HL-60 (cell line): ENCODE data around the gene DPEP1.

Experiments
- DNase-seq, 2 experiments: peaks; one replicate each; pipeline ENCODE4 v3.0.0-alpha.2; 2010 to 2020; ENCODE audit warnings: low read depth in 1 of 2, low spot score in 1 of 2
- H3K27ac ChIP-seq: fragments of 250-450 bp; sonication (Bioruptor Pico); replicated peaks from 2 replicates; pipeline ENCODE4 v1.5.1; 2020; ENCODE audit warnings: mild to moderate bottlenecking, moderate library complexity
- H3K27me3 ChIP-seq: fragments of 250-450 bp; sonication (Bioruptor Pico); 2 replicates; pipeline ENCODE4 v1.5.1; 2021; ENCODE audit warnings: mild to moderate bottlenecking, moderate library complexity; ENCODE audit not compliant: insufficient read depth, poor library complexity, severe bottlenecking
- H3K4me3 ChIP-seq: replicated peaks from 2 replicates; pipeline ENCODE4 v1.5.1; 2011; ENCODE audit warnings: mild to moderate bottlenecking, control low read depth, low read length; ENCODE audit not compliant: insufficient read depth
- GABPA ChIP-seq: IDR thresholded peaks from 2 replicates; pipeline ENCODE4 v1.6.1; 2012; ENCODE audit warnings: low read depth
- POLR2AphosphoS5 ChIP-seq: IDR thresholded peaks from 2 replicates; pipeline ENCODE4 v1.6.1; 2012; ENCODE audit warnings: low read depth
- SPI1 ChIP-seq: IDR thresholded peaks from 2 replicates; pipeline ENCODE4 v1.6.1; 2012; ENCODE audit warnings: low read depth, mild to moderate bottlenecking, borderline replicate concordance
- TF ChIP-seq, protein P1 (sequence below): IDR thresholded peaks from one replicate; pipeline ENCODE4 v1.5.1; 2011; ENCODE audit warnings: low read length, control low read depth, inconsistent platforms; ENCODE audit not compliant: insufficient read depth
- TF ChIP-seq, protein P2 (sequence below): IDR thresholded peaks from 2 replicates; pipeline ENCODE4 v1.6.1; 2012; ENCODE audit warnings: low read depth; ENCODE audit not compliant: insufficient replicate concordance

Gene DPEP1

DNA sequence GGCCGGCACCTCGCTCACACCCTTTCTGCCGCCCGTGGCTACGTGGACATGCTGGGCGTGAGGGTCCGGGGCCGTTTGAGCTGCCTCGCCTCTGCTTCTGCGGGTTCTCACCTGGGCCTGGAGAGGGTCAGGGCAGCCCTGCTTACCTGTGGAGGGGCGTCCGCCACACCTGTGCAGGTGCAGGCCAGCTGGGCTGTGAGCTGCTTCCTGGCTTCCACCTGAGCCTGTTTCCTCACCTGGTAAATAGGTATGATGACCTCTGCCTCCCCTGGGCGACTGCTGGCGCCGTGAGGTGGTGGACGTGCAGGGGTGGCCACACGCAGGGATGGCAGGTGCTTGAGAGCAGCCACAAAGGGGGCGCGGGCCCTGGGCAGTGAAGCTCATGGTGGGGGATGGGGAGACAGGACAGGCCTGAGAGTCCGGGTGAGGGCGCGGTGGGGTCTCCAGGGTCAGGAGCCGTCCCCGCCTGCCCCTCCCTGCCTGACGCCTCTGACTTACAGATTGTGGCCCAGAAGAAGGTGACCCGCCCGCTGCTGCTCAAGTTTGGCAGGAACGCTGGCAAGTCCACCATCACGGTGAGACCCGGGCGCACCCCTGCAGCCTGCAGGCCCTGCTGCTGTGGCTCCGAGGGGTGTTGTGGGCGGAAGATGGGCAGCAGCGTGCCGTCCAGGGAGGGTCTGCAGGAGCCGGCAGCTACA, 30.1 kb upstream of the DPEP1 start:
- H3K27ac ChIP-seq, result no peak overlapping the region
- no peak overlapping the region for H3K4me3 ChIP-seq
- DNase-seq, result no peak
- H3K27me3 ChIP-seq, result no peaks in the 10 kb centered on the region
- TF ChIP-seq, protein P1, sequence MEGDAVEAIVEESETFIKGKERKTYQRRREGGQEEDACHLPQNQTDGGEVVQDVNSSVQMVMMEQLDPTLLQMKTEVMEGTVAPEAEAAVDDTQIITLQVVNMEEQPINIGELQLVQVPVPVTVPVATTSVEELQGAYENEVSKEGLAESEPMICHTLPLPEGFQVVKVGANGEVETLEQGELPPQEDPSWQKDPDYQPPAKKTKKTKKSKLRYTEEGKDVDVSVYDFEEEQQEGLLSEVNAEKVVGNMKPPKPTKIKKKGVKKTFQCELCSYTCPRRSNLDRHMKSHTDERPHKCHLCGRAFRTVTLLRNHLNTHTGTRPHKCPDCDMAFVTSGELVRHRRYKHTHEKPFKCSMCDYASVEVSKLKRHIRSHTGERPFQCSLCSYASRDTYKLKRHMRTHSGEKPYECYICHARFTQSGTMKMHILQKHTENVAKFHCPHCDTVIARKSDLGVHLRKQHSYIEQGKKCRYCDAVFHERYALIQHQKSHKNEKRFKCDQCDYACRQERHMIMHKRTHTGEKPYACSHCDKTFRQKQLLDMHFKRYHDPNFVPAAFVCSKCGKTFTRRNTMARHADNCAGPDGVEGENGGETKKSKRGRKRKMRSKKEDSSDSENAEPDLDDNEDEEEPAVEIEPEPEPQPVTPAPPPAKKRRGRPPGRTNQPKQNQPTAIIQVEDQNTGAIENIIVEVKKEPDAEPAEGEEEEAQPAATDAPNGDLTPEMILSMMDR, result no peak
- TF ChIP-seq POLR2AphosphoS5, result no peak
- TF ChIP-seq SPI1, result no peak
- no peak for TF ChIP-seq GABPA
- TF ChIP-seq, protein P2, sequence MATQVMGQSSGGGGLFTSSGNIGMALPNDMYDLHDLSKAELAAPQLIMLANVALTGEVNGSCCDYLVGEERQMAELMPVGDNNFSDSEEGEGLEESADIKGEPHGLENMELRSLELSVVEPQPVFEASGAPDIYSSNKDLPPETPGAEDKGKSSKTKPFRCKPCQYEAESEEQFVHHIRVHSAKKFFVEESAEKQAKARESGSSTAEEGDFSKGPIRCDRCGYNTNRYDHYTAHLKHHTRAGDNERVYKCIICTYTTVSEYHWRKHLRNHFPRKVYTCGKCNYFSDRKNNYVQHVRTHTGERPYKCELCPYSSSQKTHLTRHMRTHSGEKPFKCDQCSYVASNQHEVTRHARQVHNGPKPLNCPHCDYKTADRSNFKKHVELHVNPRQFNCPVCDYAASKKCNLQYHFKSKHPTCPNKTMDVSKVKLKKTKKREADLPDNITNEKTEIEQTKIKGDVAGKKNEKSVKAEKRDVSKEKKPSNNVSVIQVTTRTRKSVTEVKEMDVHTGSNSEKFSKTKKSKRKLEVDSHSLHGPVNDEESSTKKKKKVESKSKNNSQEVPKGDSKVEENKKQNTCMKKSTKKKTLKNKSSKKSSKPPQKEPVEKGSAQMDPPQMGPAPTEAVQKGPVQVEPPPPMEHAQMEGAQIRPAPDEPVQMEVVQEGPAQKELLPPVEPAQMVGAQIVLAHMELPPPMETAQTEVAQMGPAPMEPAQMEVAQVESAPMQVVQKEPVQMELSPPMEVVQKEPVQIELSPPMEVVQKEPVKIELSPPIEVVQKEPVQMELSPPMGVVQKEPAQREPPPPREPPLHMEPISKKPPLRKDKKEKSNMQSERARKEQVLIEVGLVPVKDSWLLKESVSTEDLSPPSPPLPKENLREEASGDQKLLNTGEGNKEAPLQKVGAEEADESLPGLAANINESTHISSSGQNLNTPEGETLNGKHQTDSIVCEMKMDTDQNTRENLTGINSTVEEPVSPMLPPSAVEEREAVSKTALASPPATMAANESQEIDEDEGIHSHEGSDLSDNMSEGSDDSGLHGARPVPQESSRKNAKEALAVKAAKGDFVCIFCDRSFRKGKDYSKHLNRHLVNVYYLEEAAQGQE, result no peak

DNA sequence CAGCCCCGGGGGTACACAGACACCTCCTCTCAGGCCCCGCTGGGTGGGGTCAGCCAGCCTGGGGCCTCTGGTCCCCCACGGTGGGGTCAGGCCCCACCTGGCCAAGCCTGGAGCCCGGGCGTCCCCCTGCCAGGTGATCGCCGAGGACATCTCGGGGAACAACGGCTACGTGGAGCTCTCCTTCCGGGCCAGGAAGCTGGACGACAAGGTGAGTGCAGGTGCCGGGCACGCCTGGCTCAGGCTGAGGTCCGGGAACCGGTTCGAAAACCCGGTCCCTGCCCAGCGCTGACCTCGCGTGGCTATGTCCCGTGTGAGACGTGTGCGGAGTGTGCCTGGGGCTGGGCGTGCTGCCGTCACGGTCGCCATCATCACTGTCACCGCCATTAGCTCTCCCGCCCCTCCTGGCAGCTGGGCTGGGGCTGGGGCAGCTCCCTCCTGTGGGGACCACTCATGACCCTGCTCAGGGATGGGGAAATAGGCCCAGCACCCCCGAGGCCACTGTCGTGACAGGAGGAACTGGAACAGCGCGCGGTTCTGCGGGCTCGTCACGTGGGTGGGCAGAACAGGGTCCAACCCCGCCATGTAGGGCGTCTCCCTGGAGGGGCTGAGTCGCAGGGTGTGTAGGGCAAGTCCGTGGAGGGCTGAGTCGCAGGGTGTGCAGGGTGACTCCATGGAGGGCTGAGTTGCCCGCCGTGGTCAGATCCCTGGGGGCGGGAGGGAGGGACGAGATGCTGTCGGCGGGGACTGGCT, 29.4 kb upstream of the DPEP1 start:
- H3K27me3 ChIP-seq, result no peaks in the 10 kb centered on the region
- H3K4me3 ChIP-seq, result no peak overlapping the region
- H3K27ac ChIP-seq, result no peak overlapping the region
- TF ChIP-seq, protein P2, result no peak
- TF ChIP-seq, protein P1, result no peak
- TF ChIP-seq SPI1 (no peak), POLR2AphosphoS5 (no peak), GABPA (no peak)
- no peak for DNase-seq

DNA sequence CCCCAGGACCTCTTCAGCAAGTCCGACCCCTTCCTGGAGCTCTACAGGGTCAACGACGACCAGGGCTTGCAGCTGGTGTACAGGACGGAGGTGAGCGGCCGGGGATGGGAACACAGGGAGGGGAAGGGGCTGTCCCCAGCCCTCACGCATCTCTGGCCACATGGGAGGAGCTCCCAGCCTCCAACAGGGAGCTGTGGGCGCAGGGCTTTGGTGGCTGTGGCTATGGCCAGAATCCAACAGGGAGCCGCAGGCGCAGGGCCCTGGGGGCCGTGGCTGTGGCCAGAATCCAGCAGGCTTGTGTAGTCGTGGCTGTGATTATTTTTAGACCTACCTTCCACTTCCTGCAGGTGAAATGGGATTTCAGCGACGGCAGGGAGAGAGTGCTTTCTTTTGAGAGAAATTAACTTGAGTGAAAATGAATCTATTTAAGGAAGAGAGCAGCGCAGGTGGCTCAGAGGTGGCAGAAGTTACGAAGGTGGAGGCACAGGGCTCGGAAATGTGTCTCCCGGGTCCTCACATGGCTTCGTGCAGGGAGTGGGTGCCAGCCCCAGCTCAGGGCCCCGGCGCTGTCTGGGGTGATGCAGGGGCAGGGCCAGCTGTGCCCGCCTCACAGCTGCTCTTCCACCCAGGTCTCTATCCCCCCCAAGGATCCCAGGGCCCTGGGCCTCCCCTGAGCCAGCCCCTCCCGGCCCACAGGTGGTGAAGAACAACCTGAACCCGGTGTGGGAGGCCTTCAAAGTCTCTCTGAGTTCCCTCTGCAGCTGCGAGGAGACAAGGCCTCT, 28.5 kb upstream of the DPEP1 start:
- no peak overlapping the region for H3K27ac ChIP-seq
- DNase-seq, result no peak
- no peak for TF ChIP-seq POLR2AphosphoS5
- TF ChIP-seq, protein P1, result no peak
- no peak for TF ChIP-seq GABPA
- TF ChIP-seq, protein P2, result no peak
- TF ChIP-seq SPI1, result no peak

More for the DNA sequence above, 28.5 kb upstream of the DPEP1 start:
- H3K27me3 ChIP-seq, result no peaks in the 10 kb centered on the region
- no peak overlapping the region for H3K4me3 ChIP-seq
